HG02970 (cell line): ENCODE results near the gene FIBCD1.
"Not testable (repeated sequence)": the region's sequence is repeated elsewhere in the genome, so short reads cannot be mapped to it uniquely, and the experiment has no call there.

Source experiments
- ATAC-seq: cut with Tn5 transposase; IDR thresholded peaks from one replicate; pipeline ENCODE4 v1.9.1; 2021; ENCODE audit warnings: mild to moderate bottlenecking, moderate library complexity, moderate number of reproducible peaks; ENCODE audit not compliant: unreplicated experiment, low FRiP score

The FIBCD1 gene

DNA sequence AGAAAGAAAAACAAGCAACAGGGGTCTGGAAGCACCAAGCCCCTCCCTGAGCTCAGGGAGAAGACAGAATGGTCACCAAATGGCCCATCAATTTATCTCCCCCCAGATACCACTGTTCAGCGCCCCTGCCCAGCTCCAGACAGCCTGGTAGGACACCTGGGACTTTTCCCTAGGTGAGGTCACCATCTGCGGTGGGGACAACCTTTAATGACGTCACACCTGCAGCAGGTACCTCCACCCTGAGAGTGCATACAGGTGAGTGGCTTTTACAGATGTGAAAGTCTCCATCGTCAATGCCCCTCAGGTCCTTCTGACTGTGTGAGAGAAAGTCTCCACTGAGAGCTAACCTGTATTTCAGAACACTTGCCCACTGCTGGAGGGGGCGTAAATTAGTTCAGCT, 35.6 kb upstream of the FIBCD1 start:
- no peak for ATAC-seq

DNA sequence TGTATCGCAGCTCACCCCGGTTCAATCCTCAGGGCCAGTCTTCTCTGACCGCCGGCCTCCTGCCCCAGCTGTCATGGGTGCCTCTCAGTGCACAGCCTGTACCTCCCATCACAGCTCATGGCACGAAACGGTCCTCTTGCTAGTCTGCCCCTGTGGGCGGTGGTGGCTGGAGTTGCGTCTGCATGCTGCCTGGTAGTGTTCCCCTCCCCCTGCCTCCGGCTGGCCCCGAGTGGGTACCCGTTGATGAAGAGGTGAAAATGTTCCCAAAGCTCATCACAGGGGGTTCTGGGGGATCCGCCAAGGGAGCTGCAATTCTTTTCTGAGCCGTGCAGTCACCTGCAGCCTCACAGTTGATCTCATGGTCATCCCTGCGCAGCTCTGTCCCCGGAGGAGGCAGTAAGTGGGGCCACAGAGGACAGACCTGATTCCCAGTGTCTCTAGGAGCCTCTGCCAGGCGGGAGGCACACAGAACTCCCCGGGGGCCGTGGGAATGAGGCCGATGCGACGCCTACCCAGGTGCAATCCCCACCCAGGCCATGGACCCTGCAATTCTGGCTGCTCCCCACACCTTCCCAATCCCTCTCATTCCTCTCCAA, 34.7 kb upstream of the FIBCD1 start:
- ATAC-seq, result no peak

DNA sequence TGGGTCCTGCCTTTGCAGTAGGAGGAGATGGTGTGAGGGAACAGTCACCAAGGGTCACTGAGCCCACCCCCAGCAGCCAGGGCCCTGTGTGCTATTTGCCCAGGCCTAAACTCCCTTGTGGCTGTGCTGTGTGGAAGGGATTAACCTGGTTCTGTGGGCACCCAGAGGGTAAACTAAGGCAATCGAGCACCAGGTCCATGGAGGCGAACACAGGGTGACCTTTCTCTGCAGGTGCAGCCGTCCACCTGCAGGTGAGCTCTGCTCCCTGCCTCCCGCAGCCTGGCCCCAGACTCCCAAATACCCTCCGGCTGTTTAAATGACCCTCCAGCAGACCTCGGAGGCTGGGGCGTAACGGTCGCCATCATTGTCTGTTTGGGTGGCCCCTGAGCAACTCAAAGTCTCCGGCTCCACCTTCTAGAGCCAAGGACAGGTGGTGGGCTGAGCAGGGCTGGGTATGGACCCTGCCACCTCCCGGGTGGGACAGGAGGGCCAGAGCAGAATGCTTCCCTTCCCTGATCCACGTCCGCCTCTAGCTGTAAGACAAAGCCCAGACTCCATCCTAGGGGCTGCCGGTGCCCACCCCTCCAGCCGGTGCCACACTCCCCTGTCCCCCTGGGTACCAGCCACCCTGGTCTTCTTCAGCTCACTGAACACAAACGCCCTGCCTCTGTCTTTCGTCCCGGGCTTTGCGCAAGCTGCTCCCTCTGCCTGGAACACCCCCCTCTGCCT, 34.1 kb upstream of the FIBCD1 start:
- ATAC-seq, result no peak

DNA sequence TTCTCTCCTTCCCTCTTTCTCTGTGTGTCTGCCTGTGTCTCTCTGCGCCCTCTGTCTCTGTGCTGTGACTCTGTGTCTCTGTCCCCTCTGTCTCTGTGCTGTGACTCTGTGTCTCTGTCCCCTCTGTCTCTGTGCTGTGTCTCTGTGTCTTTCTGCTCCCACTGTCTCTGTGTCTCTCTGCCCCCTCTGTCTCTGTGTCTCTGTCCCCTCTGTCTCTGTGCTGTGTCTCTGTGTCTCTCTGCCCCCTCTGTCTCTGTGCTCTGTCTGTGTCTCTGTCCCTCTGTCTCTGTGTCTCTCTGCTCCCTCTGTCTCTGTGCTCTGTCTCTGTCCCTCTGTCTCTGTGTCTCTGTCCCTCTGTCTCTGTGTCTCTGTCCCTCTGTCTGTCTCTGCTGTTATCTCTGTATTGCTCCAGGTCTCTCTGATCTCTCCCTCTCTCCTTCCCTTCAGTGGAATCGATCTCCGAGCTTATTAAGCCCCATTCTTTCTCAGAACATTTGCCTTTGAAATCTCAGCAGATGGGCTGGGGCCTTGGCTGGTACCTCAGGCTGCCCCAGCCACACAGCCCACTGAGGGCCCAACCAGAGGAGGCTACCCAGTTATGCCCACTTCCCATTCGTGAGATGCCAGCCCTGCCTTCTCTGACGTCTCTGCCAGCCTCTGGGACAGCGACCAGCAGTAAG, 33.4 kb upstream of the FIBCD1 start:
- ATAC-seq, result no peak

DNA sequence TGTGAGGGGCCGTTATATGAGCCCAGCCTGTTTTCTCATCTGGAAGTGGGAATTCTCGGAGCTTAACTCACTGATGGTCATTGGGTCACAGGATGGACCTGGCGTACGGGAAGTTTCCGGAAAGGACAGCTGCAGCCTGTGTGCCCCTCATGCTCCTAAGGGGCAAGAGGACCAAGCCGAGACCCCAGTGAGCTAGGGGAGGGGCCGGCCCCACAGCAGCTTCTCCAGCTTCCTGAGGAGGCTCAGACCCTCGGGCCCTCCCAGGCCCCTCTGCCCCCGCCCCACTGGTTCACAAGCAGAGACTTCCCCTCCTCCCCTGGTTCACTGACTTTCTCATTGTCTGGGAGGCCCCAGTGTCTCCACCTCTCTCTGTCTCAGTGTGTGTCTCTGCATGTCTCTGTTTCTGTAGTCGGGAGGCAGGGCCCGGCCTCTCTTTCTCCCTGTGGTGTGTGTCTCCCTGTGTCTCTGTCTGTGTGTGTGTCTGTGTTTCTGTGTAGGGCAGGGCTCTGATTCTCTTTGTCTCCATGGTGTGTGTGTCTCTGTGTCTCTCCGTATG, 32.3 kb upstream of the FIBCD1 start:
- ATAC-seq, result no peak

DNA sequence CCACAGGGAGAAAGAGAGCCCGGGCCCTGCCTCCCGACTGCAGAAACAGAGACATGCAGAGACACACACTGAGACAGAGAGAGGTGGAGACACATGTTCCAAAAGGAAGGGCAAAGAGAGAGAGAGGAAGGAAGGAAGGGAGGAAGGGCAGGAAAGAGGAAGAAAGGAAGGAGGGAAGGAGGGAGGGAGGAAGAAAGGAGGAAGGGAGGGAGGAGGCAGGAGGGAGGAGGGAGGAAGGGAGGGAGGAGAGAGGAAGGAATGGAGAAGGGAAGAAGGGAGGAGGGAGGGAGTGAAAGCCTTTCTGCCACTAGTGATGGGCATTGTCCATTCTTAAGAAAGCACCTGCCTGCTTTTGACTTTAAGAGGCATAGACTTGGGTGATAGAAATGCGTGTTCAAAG, 31.8 kb upstream of the FIBCD1 start:
- ATAC-seq, result no peak

DNA sequence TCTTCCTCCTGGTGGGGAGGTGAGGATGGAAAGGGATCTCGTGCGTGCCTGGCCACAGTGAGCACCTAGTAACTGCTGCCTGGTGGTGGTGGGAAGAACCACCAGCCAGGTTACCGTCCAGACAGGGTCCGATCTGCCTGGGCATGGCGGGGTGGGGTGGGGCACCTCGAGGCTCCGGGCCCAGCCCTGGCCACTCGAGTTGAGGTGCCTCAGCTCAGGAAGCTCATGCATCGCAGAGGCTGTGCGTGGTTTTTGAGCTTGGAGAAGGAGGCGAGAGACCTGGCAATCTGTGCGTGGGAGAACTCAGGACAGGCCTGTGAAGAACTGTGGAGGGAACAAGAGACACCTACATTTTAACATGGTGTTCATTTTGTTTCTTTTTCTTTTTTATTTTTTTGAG, 31.0 kb upstream of the FIBCD1 start:
- ATAC-seq, result no peak

DNA sequence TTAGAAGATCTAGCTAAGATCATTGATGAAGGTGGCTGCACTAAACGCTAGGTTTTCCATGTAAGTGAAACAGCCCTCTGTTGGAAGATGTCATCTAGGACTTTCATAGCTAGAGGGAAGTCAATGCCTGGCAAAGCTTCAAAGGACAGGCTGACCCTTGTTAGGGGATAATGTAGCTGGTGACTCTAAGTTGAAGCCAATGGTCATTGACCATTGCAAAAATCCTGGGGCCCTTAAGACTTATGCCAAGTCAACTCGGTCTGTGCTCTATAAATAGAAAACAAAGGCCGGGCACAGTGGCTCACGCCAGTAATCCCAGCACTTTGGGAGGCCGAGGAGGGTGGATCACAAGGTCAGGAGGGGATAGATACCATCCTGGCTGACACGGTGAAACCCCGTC, 26.6 kb upstream of the FIBCD1 start:
- no peak for ATAC-seq

DNA sequence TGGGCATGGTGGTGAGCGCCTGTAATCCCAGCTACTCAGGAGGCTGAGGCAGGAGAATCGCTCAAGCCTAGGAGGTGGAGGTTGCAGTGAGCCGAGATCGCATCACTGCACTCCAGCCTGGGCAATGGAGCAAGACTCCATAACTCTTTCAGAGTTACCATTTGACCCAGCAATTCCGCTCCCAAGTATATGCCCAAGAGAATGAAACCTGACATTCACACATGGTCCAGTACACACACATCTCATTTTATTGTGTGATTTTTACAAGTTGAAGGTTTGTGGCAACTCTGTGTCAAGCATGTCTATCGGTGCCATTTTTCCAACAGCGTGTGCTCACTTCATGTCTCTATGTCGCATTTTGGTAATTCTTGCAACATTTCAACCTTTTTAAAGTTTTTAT, 24.9 kb upstream of the FIBCD1 start:
- no peak for ATAC-seq

DNA sequence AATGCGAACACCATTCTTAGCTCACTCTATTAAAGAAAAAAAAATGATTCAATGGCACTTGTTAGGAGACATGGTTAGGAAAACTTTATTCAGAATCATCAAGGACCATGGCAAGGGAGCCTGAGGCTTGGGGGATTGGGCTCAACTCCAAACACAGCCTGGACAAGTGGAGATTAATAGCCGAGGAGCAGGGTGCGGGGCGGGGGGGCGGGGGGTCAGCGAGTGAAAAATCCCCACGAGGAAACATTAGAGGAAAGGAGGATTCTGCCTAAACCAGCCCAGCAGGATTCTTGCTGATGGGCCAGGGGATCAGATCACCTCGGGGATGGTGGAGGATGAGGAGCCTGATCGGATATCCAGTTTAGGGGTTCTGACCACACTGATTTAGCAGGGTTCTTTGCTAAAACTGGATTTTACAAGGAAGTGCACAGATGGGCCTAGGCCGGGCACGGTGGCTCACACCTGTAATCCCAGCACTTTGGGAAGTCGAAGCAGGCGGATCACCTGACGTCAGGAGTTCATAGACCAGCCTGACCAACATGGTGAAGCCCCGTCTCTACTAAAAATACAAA, 24.4 kb upstream of the FIBCD1 start:
- no peak for ATAC-seq

DNA sequence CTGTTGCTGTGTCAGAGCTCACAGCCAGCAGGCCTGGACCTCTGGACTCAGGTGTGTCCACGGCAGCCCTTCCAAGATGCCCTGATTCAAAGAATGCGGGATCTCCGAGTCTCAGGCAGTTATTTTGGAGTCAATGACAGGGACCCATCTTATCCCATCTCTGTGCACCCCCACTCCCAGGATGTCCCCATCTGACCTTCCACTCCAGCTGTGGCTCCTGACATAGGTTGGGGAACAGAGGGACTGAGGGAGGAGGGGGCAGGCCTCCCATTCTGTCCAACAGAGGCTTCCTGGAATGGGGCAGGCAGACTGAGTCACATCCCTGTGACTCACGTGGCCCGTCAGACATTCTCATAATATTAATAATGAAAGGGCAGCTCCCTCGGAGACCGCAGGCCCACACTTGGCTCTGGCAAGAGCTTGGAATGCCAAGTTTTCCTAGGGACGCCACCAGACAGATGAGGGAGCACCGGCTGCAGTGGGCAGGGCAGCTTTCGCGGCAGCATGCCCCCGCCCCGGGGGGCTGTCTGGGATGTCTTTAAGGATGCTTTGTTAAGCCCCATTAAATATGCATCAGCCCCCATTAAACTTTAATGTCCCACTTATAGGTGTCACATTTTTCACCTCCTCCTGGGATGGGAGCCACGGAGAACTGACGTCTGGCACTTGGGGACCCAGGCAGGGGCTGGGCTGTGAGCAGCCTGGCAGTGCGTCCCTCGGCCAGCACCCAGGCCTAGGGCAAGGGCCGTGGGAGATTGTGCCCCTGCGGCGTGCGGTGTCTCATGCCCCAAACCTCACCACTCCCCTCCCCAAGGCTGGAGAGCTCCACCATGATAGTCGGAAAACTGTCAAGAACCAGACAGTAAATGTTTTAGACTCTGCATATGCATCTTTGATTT, 23.6 kb upstream of the FIBCD1 start:
- no peak for ATAC-seq

DNA sequence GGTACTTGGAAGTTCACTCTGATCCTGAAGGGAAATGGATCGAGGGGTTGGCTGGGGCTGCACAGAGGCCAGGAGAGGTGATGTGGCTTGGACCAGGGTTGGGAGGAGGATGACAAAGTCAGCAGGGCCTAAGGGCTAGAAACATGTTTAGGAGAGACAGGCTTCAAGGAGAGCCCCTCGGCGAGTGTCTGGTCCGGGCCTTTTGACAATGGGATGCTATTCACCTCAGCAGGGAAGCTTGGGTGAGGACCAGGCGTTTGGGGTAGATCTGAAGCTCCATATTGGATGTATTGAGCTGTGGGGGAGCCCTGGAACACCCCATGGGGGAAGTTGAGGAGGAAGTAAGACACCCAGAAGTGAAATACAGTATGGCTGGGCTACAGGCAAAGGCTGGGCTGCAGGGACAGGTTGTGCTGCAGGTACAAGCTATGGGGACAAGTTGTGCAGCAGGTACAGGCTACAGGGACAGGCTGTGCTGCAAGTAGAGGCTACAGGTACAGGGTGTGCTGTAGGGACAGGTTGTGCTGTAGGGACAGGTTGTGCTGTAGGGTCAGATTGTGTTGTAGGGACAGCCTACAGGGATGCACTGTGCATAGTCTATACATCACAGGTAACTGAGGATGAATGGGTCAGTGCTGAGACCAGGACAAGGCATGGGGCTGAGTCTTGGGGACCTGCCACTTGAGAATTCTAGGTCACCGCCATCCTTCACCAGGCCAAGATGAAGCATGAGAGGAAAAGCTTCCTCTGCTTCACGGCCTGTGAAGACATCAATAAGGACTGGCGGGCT, 22.7 kb upstream of the FIBCD1 start:
- ATAC-seq, result no peak

DNA sequence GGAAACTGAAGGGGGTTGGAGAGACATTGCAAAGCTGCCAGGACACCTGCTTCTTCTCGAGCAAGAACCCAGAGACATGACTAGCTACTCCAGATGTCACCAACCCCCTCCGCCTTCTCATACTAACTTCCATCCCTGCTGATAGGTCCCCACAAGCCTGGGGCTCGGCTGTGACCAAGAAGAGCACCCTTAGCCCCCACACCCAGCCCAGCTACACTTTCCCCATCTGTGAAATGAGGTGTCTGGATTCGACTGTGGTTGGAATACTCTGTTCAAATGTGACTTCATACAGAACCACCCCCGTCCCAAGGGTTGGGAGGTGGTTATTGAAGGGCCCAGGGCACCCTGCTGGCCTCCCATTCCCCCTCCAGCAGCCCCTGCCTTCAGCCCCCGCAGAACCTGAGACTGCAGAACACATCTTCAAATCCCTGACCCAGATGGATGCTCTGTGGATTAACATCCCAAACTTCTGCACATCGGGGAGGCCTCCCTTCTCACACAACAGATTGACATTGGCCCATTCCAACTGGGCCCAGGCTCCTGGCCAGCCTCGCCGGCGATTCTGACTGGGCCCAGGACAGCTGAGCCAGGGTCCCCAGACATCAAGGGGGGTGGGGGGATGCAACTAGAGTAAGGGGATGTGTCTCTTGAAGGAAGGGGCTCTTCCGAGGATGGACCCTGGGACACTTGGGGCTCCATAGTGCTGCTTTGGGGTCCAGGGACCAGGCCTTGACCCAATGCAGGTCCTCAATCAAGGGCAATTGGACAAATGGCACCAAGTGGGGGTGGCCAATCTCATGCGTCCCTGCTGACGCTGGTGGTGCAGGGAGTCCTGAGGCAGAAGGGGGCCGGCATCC, 21.7 kb upstream of the FIBCD1 start:
- no peak for ATAC-seq

DNA sequence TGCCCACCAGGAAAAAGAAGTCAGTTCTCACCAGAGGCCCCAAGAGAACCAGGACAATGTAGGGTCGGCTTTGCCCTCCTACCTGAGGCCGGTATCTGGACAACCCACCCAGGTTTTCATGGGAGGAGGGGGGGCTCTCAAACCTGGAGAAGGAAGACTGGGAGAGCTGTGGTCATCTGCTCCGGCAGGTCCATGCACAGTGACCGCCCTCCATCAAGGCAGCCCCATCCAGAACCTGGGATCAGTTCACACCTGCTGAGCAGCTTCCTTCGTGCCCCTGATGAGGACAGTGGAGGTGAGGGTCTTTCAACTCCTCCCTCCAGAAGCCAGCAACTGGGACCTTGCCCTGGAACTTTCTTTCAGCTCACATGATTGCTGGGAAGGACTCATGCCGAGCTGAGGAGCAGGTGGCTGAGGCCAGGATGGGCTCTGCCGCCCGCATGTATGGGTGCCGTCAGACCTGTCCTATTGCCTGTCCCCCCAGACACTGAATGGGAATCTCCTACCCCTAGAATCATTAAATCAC, 20.8 kb upstream of the FIBCD1 start:
- ATAC-seq, result no peak

DNA sequence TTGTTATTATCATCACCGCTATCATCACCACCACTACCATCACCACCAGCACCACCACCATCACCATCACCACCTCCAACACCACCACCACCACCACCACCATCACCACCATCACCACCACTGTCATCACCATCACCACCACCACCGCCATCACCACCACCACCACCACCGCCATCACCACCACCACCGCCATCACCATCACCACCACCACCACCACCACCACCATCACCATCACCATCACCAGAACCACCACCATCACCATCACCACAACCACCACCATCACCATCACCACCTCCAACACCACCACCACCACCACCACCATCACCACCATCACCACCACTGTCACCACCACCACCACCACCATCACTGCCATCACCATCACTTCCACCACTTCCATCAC, 19.5 kb upstream of the FIBCD1 start:
- ATAC-seq, result not testable (repeated sequence)

DNA sequence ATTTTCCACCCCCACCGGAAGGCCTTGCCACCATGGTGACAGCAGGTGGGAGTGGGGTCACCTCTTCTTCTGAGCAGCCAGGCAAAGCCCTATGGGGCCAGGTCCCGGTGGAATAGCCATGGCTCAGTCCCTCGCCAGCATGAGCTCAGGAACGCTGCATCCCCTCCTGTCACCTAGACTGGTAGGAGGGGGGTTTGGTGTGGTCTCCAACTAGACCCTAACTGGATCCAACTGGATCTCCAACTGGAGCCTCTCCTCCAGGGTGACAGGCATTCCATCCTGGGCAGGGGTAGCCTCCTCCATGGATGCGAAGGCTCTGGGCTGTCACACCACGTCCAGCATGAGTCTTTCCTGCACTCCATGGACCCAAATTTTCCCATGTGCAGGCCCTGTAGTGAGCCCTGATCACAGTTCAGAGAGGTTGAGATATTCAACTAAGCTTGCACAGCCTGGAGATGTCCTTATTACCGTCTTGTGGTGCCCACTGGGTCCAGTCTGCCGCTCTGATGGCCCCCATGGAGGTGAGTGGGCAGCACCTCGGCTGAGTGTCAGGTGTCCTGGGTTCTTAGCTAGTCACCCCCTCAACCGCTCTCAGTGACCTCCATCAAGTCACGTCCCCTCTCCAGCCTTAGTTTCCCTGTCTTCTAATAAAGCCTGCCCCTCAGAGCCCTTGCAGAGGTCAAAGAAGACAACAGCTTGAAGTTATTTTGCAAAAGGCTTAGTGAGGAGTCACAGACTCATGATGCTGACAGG, 18.6 kb upstream of the FIBCD1 start:
- ATAC-seq, result no peak

DNA sequence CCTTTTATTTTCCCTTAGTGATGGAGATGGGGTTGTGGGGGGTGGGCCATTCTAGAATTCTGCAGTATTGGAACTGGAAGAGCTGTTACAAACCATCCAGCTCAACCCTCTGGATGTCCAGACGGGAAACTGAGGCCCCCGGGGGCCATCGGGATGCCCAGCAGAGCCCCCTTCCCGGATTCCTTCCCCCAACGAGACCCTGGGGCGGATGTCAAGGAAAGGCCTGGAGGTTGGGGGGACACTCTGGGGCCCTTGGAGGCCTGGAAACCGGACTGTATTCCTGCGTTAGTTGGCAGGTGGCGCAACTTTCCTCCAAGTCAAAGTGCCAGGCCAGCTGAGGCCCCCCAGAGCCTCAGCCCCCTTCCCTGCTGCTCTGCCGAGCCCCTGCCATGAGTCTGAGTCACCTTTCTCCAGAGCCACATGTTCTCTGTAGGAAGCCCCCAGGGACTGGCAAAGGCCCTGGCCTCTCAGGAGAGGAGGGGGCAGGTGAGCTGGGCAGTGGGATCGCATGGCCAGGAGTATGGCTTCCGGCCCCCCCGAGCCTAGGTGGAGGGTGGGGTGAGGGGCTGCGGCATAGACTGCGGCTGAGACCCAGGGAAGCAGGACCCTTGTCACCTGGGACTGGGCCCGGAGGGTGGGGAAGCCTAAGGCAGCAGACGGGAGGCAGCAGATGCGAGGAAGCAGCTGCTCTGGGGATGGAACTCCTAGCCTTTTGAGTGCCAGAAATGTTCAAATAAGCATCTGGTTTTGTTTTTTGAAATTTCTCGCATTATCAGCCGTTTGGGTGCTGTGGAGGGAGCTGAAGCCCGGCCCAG, 17.8 kb upstream of the FIBCD1 start:
- no peak for ATAC-seq
